Right lobe of liver (tissue), 6 donors: ENCODE results near the gene ZNF420. TPM values are rescaled to one million over a fixed set of nuclear protein-coding genes. Genes with fewer than 3 reads are reported as not detected.
A peak's percentile ranks its signal among the peaks of the same experiment; 100 is the strongest.
"Not testable (repeated sequence)": the region's sequence is repeated elsewhere in the genome, so short reads cannot be mapped to it uniquely, and the experiment has no call there.

Source experiments
- ATAC-seq, 4 donors: fragments of 200-7000 bp; cut with Tn5 transposase; one replicate each; pipeline ENCODE4 v1.9.1; 2020; ENCODE audit warnings: mild to moderate bottlenecking in 4 of 4, moderate library complexity in 4 of 4
- DNase-seq, 3 donors: peaks; one replicate each; pipeline ENCODE4 v3.0.0-alpha.2; 2020
- H3K27ac ChIP-seq, 3 donors: fragments of 200-600 bp; one replicate each; pipeline ENCODE4 v1.8.0; 2022
- H3K27me3 ChIP-seq, 2 donors: fragments of 200-600 bp; one replicate each; pipeline ENCODE4 v1.8.0; 2022
- H3K36me3 ChIP-seq, 4 donors: fragments of 200-600 bp; sonication (generic) in 1 of 4; one replicate each; pipeline versions ENCODE4 v1.5.1 to v1.8.0; 2017 to 2022; ENCODE audit warnings: control low read depth in 1 of 4
- H3K4me1 ChIP-seq, 4 donors: fragments of 200-600 bp; sonication (generic) in 1 of 4; one replicate each; pipeline versions ENCODE4 v1.5.1 to v1.8.0; 2017 to 2022; ENCODE audit warnings: control low read depth in 1 of 4
- H3K4me3 ChIP-seq, 3 donors: fragments of 200-600 bp; one replicate each; pipeline ENCODE4 v1.8.0; 2022
- H3K9me3 ChIP-seq, 4 donors: fragments of 200-600 bp; sonication (generic) in 1 of 4; one replicate each; pipeline versions ENCODE4 v1.5.1 to v1.8.0; 2017 to 2022; ENCODE audit warnings: control low read depth in 1 of 4
- CTCF ChIP-seq, 4 donors: fragments of 200-600 bp in 3 of 4; fragments of 450-650 bp in 1 of 4; IDR thresholded peaks; one replicate each; pipeline versions ENCODE4 v1.5.1 to v1.8.0; 2016 to 2022; ENCODE audit warnings: antibody characterized with exemption in 4 of 4, mild to moderate bottlenecking in 2 of 4
- POLR2A ChIP-seq: fragments of 450-650 bp; IDR thresholded peaks from one replicate; pipeline ENCODE4 v1.6.1; 2017; ENCODE audit warnings: antibody characterized with exemption, mild to moderate bottlenecking
- WGBS: methylation state at CpG from one replicate; pipeline ENCODE4 v1.1.6; 2018; ENCODE audit warnings: low coverage, low lambda C conversion rate; ENCODE audit not compliant: insufficient coverage; ENCODE audit errors: missing lambda C conversion rate; 5-methylcytosine and 5-hydroxymethylcytosine counted together
- intact Hi-C, 2 donors: fragments of 100-400 bp; cut with DNase I; formaldehyde crosslinking; loops; one replicate each; pipeline versions ENCODE4 v1.11.2 to v1.14.1; 2022
- total RNA-seq, 6 experiments: library from RNA; depleted of rRNA in 2 of 6; stranded (reverse); fragments of >200 nt in 2 of 6; fragmentation: NEBNext Ultra II Directional in 3 of 6; extraction: Animal tissue kit (Norgen Biotek cat#: 25700) in 3 of 6; gene quantifications; one replicate each; pipeline versions ENCODE4 v1.1.0 to v1.2.4, GENCODE V29; 2016 to 2023
- donor health status: DM: no; HTN: yes; CAD: no.
- donor health status: DM: no; HTN: no; CAD: no.
- donor health status: DM: no; HTN: no; CAD: no.
- donor health status: DM: no; HTN: yes; CAD: no.
- donor health status: DM: no; HTN: yes; CAD: no.

ZNF420 gene
- total RNA-seq, 6 experiments from 2014 or later: 1.9 to 5.3 (median 3.5) TPM

- WGBS: no CpG with 5 or more reads among the region's 39 CpGs
- Histone ChIP-seq H3K4me1 (no peaks in the 10 kb centered on the region), H3K4me3 (no peak overlapping the region), H3K9me3 (peaks cover 0 to 2% (median 0%) of the 10 kb centered on the region in 4 donors), H3K27ac (no peak overlapping the region), H3K36me3 (no peaks in the 10 kb centered on the region), H3K27me3 (no peaks in the 10 kb centered on the region)
- ATAC-seq: no peak
- TF ChIP-seq POLR2A: no peak
- no peak for TF ChIP-seq CTCF (IDR thresholded peaks at IDR 0.05)
- no peak for DNase-seq
- intact Hi-C loops: no loop called here
These were observed 19.1 kb upstream of the ZNF420 start for GRCh38 chr19:37059142-37059541.

DNA sequence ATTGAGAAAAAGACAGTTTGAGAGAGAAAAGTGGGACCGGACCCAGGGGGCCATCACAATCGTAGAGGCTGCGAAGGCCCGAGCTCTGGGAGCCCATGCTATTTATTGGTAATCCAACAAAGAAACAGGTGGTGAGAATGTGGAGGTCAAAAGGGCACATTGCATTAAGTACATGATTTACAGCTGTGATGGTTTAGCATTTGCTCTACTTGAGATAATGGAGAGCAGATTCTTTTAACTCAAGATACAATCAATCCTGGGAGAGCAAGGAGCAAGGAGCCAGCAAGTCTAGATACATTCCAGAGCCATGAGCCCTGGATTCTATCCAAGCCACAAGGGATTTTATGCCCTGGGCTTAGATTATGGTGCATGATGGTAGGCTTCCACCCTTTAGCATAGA is 13.3 kb upstream of the ZNF420 start:
- H3K36me3 ChIP-seq, intact Hi-C loops, H3K27me3 ChIP-seq, H3K4me3 ChIP-seq, H3K4me1 ChIP-seq, DNase-seq, H3K9me3 ChIP-seq, ATAC-seq, H3K27ac ChIP-seq: not testable (repeated sequence)
- WGBS: 67% methylated on average over 3 of the region's 4 CpGs

DNA sequence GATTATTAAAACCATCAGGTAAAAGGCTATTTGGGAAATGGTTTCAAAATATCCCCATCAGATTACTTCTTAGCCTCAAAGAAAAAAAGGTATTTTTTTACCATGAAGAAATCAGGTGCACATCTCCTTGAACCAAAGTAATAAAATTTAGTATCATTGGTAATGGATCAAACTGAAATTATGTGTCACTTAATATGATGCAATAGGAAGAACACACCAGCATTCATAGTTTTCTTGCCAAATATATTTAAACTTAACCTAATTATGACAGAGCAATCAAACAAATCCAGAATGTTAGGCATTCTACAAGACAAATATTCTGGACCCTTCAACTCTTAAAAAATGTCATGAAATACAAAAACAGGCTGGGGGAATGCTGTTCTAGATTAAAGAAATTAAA is 4.1 kb upstream of the ZNF420 start:
- no peak for ATAC-seq
- H3K4me1 ChIP-seq: peaks cover 0 to 11% (median 2%) of the 10 kb centered on the region in 4 donors
- DNase-seq: no peak
- intact Hi-C loops: no loop called here
- no peak overlapping the region for H3K4me3 ChIP-seq
- H3K27ac ChIP-seq: no peak overlapping the region
- TF ChIP-seq CTCF (IDR thresholded peaks at IDR 0.05) (no peak), POLR2A (no peak)
- H3K36me3 ChIP-seq: no peaks in the 10 kb centered on the region
- no peaks in the 10 kb centered on the region for H3K27me3 ChIP-seq
- peaks cover 0 to 6% (median 2%) of the 10 kb centered on the region in 4 donors for H3K9me3 ChIP-seq

GRCh38 chr19:37074819-37075362 is 3.3 kb upstream of the ZNF420 start:
- Histone ChIP-seq H3K36me3 (no peaks in the 10 kb centered on the region), H3K9me3 (peaks cover 0 to 4% (median 1%) of the 10 kb centered on the region in 4 donors), H3K27ac (no peak overlapping the region), H3K27me3 (no peaks in the 10 kb centered on the region), H3K4me1 (peaks cover 0 to 16% (median 3%) of the 10 kb centered on the region in 4 donors), H3K4me3 (no peak overlapping the region)
- intact Hi-C loops: no loop called here
- DNase-seq: no peak
- no peak for TF ChIP-seq POLR2A
- no peak for ATAC-seq
- WGBS: 11% methylated on average over 2 of the region's 2 CpGs

GRCh38 chr19:37076524-37076923 is 1.7 kb upstream of the ZNF420 start:
- whole genome bisulfite sequencing: 96% methylated on average over 3 of the region's 4 CpGs
- peaks cover 0 to 16% (median 3%) of the 10 kb centered on the region in 4 donors for H3K4me1 ChIP-seq
- H3K27me3 ChIP-seq, DNase-seq, H3K4me3 ChIP-seq, H3K36me3 ChIP-seq, H3K9me3 ChIP-seq, ATAC-seq, intact Hi-C loops, H3K27ac ChIP-seq: not testable (repeated sequence)

GRCh38 chr19:37077501-37077933 is 716 bp upstream of the ZNF420 start:
- DNase-seq: no peak
- Histone ChIP-seq H3K36me3 (no peaks in the 10 kb centered on the region), H3K4me3 (peak overlapping the region; percentile 76 to 92 (median 88)), H3K27me3 (no peaks in the 10 kb centered on the region), H3K4me1 (peaks cover 0 to 16% (median 3%) of the 10 kb centered on the region in 4 donors), H3K27ac (peak overlapping the region; percentile 61 to 68 (median 63)), H3K9me3 (peaks cover 0 to 6% (median 0%) of the 10 kb centered on the region in 4 donors)
- intact Hi-C loops: no loop called here
- no peak for TF ChIP-seq POLR2A
- TF ChIP-seq CTCF (IDR thresholded peaks at IDR 0.05): no peak
- 12% methylated on average over 7 of the region's 7 CpGs for WGBS
- no peak for ATAC-seq
